HG03064 (cell line): Measurements from ENCODE around the gene SPINK8.
"Not testable (repeated sequence)": the region's sequence is repeated elsewhere in the genome, so short reads cannot be mapped to it uniquely, and the experiment has no call there.

Source experiments
- ATAC-seq: cut with Tn5 transposase; IDR thresholded peaks from one replicate; pipeline ENCODE4 v1.9.1; 2021; ENCODE audit warnings: low read depth; ENCODE audit not compliant: unreplicated experiment

SPINK8 gene

GRCh38 chr3:48331706-48332435 lies 1.6 kb downstream of the SPINK8 start:
- not testable (repeated sequence) for ATAC-seq

- no peak for ATAC-seq
Observed at GRCh38 chr3:48320996-48321395, 12.5 kb downstream of the SPINK8 start.

- ATAC-seq, result no peak
Observed at GRCh38 chr3:48318713-48319468, 14.6 kb downstream of the SPINK8 start.

- ATAC-seq, result no peak
Observed at GRCh38 chr3:48314542-48314941, 18.9 kb downstream of the SPINK8 start.

- no peak for ATAC-seq
Observed at GRCh38 chr3:48306860-48307530, 26.5 kb downstream of the SPINK8 start.

- no peak for ATAC-seq
Observed at GRCh38 chr3:48306290-48306689, 27.2 kb downstream of the SPINK8 start.

GRCh38 chr3:48305396-48305795 lies 28.1 kb downstream of the SPINK8 start:
- no peak for ATAC-seq

- no peak for ATAC-seq
Observed at GRCh38 chr3:48303021-48303420, 30.4 kb downstream of the SPINK8 start.

GRCh38 chr3:48301800-48302166 lies 31.7 kb downstream of the SPINK8 start:
- ATAC-seq, result no peak

- peak; percentile 73 for ATAC-seq
Observed at GRCh38 chr3:48301020-48301799, 32.3 kb downstream of the SPINK8 start, which contains the start of gene NME6. NME6 (minus strand) TSS chr3:48301367.

GRCh38 chr3:48299746-48300712 lies 33.4 kb downstream of the SPINK8 start:
- ATAC-seq, result no peak

GRCh38 chr3:48297111-48297810 lies 36.2 kb downstream of the SPINK8 start:
- no peak for ATAC-seq

GRCh38 chr3:48296699-48297098 lies 36.8 kb downstream of the SPINK8 start:
- no peak for ATAC-seq

GRCh38 chr3:48294611-48295263 lies 38.7 kb downstream of the SPINK8 start:
- no peak for ATAC-seq

- no peak for ATAC-seq
Observed at GRCh38 chr3:48289659-48290058, 43.8 kb downstream of the SPINK8 start.

- no peak for ATAC-seq
Observed at GRCh38 chr3:48287034-48287433, 46.4 kb downstream of the SPINK8 start.

- ATAC-seq, result no peak
Observed at GRCh38 chr3:48286308-48286707, 47.2 kb downstream of the SPINK8 start.

GRCh38 chr3:48285675-48286074 lies 47.8 kb downstream of the SPINK8 start:
- no peak for ATAC-seq
